Stimulated activated CD8-positive, alpha-beta memory T cell treated with anti-CD3 and anti-CD28 coated beads, Interleukin-15, amount 100 ng/mL, for 24 hours (primary cell): ENCODE data around the gene GDF10.

ENCODE experiments used
- DNase-seq: peaks from one replicate; pipeline ENCODE4 v3.0.0-alpha.2; 2020; ENCODE audit warnings: low read depth

GDF10 gene

GRCh38 chr10:47294057-47294456 lies 5.9 kb upstream of the GDF10 start:
- DNase-seq = no peak

GRCh38 chr10:47294501-47294900 lies 5.5 kb upstream of the GDF10 start:
- DNase-seq = no peak

- no peak for DNase-seq
These were observed 4.6 kb upstream of the GDF10 start for GRCh38 chr10:47295411-47295810.

- no peak for DNase-seq
These were observed 3.7 kb upstream of the GDF10 start for GRCh38 chr10:47296156-47296894.

GRCh38 chr10:47296941-47297340 lies 3.1 kb upstream of the GDF10 start:
- DNase-seq = no peak

- DNase-seq = no peak
These were observed 2.0 kb upstream of the GDF10 start for GRCh38 chr10:47297866-47298540.

- DNase-seq = no peak
These were observed 1.3 kb upstream of the GDF10 start for GRCh38 chr10:47298715-47299114.

- DNase-seq = no peak
These were observed 483 bp downstream of the GDF10 start for GRCh38 chr10:47300429-47300931.

- no peak for DNase-seq
These were observed 1.8 kb downstream of the GDF10 start for GRCh38 chr10:47301833-47302232.

- no peak for DNase-seq
These were observed 3.1 kb downstream of the GDF10 start for GRCh38 chr10:47303105-47303504.

- no peak for DNase-seq
These were observed 3.9 kb downstream of the GDF10 start for GRCh38 chr10:47303866-47304265.

GRCh38 chr10:47305566-47305965 lies 5.6 kb downstream of the GDF10 start:
- DNase-seq = no peak

GRCh38 chr10:47306387-47307210 lies 6.6 kb downstream of the GDF10 start:
- no peak for DNase-seq

- no peak for DNase-seq
These were observed 7.4 kb downstream of the GDF10 start for GRCh38 chr10:47307381-47307780.

GRCh38 chr10:47308775-47309174 lies 8.8 kb downstream of the GDF10 start:
- DNase-seq = no peak

- DNase-seq = no peak
These were observed 9.6 kb downstream of the GDF10 start for GRCh38 chr10:47309408-47310089.

- no peak for DNase-seq
These were observed 10.1 kb downstream of the GDF10 start for GRCh38 chr10:47310090-47310505.

- DNase-seq = no peak
These were observed 11.4 kb downstream of the GDF10 start for GRCh38 chr10:47311193-47311931.

- peak; percentile 50 for DNase-seq
These were observed 12.1 kb downstream of the GDF10 start for GRCh38 chr10:47311932-47312662.

- DNase-seq = no peak
These were observed 12.6 kb downstream of the GDF10 start for GRCh38 chr10:47312663-47312995.
